Mucosa of rectum (tissue), 2 donors: ENCODE data around the gene KRT15.

Source experiments
- H3K27ac ChIP-seq, 2 donors: one replicate each; pipeline ENCODE4 v1.7.0; 2013; ENCODE audit warnings: inconsistent platforms in 2 of 2, low read depth in 2 of 2, low read length in 2 of 2
- H3K27me3 ChIP-seq, 2 donors: one replicate each; pipeline ENCODE4 v1.7.0; 2013; ENCODE audit warnings: low read length in 2 of 2; ENCODE audit not compliant: control insufficient read depth in 2 of 2, insufficient read depth in 2 of 2
- H3K36me3 ChIP-seq, 2 donors: one replicate each; pipeline ENCODE4 v1.7.0; 2013; ENCODE audit warnings: low read length in 2 of 2; ENCODE audit not compliant: control insufficient read depth in 2 of 2, insufficient read depth in 2 of 2
- H3K4me1 ChIP-seq, 2 donors: one replicate each; pipeline ENCODE4 v1.7.0; 2013; ENCODE audit warnings: low read length in 2 of 2, mild to moderate bottlenecking in 1 of 2; ENCODE audit not compliant: control insufficient read depth in 2 of 2, insufficient read depth in 2 of 2
- H3K4me3 ChIP-seq, 2 donors: one replicate each; pipeline ENCODE4 v1.7.0; 2013; ENCODE audit warnings: low read length in 2 of 2
- H3K9ac ChIP-seq, 2 donors: one replicate each; pipeline ENCODE4 v1.7.0; 2013; ENCODE audit warnings: low read length in 2 of 2, low read depth in 1 of 2, mild to moderate bottlenecking in 1 of 2
- H3K9me3 ChIP-seq, 2 donors: one replicate each; pipeline ENCODE4 v1.7.0; 2013; ENCODE audit warnings: low read length in 2 of 2; ENCODE audit not compliant: control insufficient read depth in 2 of 2
- donor health status: healthy.
- donor health status: Normal muscosa, but diverticular disease.

KRT15 gene

GRCh38 chr17:41518789-41519449, at the start of gene KRT15:
Gene KRT15 (minus strand): TSS chr17:41518890. CDS start chr17:41518827, 63 bp downstream.
- Histone ChIP-seq H3K36me3 (peaks cover 3 to 12% of the 10 kb centered on the region in 2 donors), H3K4me3 (no peak within 1 kb of the TSS), H3K4me1 (peaks cover 31 to 38% of the 10 kb centered on the region in 2 donors), H3K9ac (no peak within 1 kb of the TSS), H3K27me3 (no peaks in the 10 kb centered on the region), H3K27ac (peak within 1 kb of the TSS in 1 of 2 donors; percentile 3), H3K9me3 (no peaks in the 10 kb centered on the region)

DNA sequence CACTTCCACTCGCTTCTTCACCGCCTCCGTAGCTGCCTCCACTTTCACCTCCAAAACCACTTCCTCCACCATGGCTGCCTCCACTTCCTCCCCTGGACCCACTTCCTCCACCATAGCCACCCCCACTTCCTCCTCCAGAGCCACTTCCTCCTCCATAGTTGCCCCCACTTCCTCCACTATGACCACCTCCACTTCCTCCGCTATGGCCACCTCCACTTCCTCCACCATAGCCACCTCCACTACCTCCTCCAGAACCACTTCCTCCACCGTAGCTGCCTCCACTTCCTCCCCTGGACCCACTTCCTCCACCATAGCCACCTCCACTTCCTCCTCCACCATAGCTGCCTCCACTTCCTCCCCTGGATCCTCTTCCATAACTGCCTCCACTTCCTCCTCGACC, 48.6 kb upstream of the KRT15 start:
- H3K9ac ChIP-seq: no peak overlapping the region
- H3K27me3 ChIP-seq: peaks cover 4% of the 10 kb centered on the region in 2 donors
- H3K4me1 ChIP-seq: no peaks in the 10 kb centered on the region
- H3K4me3 ChIP-seq: no peak overlapping the region
- H3K9me3 ChIP-seq: no peaks in the 10 kb centered on the region
- no peaks in the 10 kb centered on the region for H3K36me3 ChIP-seq
- no peak overlapping the region for H3K27ac ChIP-seq

DNA sequence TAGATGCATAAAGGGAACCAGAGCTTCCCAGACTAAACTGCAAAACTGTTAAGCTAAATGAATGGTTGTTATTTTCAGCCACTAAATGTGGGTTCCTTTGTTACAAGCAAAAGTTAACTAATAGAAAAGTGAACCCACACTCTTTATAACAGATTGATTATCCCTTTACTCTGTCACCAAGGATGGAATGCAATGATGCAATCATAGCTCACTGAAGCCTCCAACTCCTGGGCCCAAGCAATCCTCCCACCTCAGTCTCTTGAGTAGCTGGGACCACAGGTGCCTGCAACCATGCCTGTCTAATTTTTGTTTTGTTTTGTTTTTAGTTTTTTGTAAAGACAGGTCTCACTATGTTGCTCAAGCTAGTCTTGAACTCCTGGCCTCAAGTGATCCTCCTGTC, 46.6 kb upstream of the KRT15 start:
- Histone ChIP-seq H3K27me3 (peaks cover 4 to 5% of the 10 kb centered on the region in 2 donors), H3K9me3 (no peaks in the 10 kb centered on the region), H3K36me3 (no peaks in the 10 kb centered on the region), H3K27ac (no peak overlapping the region), H3K4me1 (no peaks in the 10 kb centered on the region), H3K9ac (no peak overlapping the region), H3K4me3 (no peak overlapping the region)

GRCh38 chr17:41563607-41564170, 45.0 kb upstream of the KRT15 start:
- H3K9me3 ChIP-seq: no peaks in the 10 kb centered on the region
- peaks cover 0 to 8% of the 10 kb centered on the region in 2 donors for H3K27me3 ChIP-seq
- no peak overlapping the region for H3K9ac ChIP-seq
- no peaks in the 10 kb centered on the region for H3K4me1 ChIP-seq
- H3K4me3 ChIP-seq: no peak overlapping the region
- H3K27ac ChIP-seq: no peak overlapping the region
- no peaks in the 10 kb centered on the region for H3K36me3 ChIP-seq

DNA sequence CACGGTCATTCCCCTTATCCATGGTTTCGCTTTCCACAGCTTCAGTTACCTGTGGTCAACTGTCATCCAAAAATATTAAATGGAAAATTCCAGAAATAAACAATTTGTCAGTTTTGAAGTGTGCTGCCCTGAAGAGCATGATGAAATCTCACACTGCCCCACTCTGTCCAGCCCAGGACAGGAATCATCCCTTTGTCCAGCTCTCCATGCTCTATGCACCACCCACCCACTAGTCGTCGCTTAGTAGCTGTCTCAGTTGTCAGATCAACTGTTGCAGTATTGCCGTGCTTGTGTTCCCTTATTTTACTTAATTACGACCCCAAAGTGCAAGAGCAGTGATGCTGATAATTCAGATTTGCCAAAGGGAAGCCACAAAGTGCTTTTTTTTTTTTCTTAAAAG, 42.9 kb upstream of the KRT15 start:
- no peak overlapping the region for H3K9ac ChIP-seq
- peaks cover 0 to 8% of the 10 kb centered on the region in 2 donors for H3K27me3 ChIP-seq
- H3K9me3 ChIP-seq: no peaks in the 10 kb centered on the region
- H3K27ac ChIP-seq: no peak overlapping the region
- no peak overlapping the region for H3K4me3 ChIP-seq
- no peaks in the 10 kb centered on the region for H3K4me1 ChIP-seq
- no peaks in the 10 kb centered on the region for H3K36me3 ChIP-seq

DNA sequence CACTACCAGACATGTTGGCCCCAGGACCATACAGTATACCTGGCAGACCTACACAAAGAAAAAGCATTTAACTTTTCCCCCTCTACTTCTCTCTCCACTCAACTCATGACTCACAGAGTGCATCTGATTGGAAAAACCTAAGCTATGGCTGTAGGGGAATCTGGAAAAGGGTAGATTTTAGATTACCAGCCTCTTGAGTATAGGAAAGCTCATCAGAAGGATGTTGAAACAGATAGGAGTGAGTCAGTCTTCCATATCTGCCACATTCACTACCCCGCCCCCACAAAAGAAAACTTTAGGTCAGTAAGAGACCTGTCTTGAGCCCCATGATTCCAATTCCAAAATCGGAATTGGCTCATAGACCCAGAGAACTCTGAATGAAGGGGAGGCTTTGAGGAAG, 40.9 kb upstream of the KRT15 start:
- no peak overlapping the region for H3K27ac ChIP-seq
- H3K27me3 ChIP-seq: peaks cover 0 to 8% of the 10 kb centered on the region in 2 donors
- no peak overlapping the region for H3K9ac ChIP-seq
- no peaks in the 10 kb centered on the region for H3K9me3 ChIP-seq
- peaks cover 4 to 10% of the 10 kb centered on the region in 2 donors for H3K4me1 ChIP-seq
- no peak overlapping the region for H3K4me3 ChIP-seq
- no peaks in the 10 kb centered on the region for H3K36me3 ChIP-seq

DNA sequence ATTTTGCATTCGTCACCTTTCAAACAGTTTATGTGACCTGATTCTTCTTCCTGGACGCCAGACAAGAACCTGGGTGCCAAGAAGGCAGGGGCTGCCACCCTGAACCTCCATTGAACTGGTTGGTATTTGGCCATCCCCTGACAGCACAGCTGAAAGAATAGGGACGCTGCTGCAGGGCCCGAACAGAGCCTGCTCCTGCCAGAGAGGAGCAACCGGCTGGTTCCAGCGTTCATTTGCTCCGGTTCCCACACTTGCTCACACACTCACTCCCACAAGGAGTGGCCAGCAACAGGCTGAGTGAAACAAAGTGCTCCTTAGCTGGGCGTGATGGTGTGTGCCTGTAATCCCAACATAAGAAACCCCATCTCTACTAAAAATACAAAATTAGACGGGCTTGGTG, 38.2 kb upstream of the KRT15 start:
- no peak overlapping the region for H3K27ac ChIP-seq
- H3K9me3 ChIP-seq: no peaks in the 10 kb centered on the region
- H3K27me3 ChIP-seq: peaks cover 0 to 4% of the 10 kb centered on the region in 2 donors
- H3K36me3 ChIP-seq: no peaks in the 10 kb centered on the region
- no peak overlapping the region for H3K4me3 ChIP-seq
- H3K9ac ChIP-seq: no peak overlapping the region
- peaks cover 9 to 13% of the 10 kb centered on the region in 2 donors for H3K4me1 ChIP-seq

- Histone ChIP-seq H3K9ac (no peak overlapping the region), H3K27ac (peak overlapping the region in 1 of 2 donors; percentile 73), H3K4me3 (no peak overlapping the region), H3K9me3 (no peaks in the 10 kb centered on the region), H3K27me3 (peaks cover 0 to 4% of the 10 kb centered on the region in 2 donors), H3K4me1 (peaks cover 11 to 13% of the 10 kb centered on the region in 2 donors), H3K36me3 (no peaks in the 10 kb centered on the region)
These were observed 37.6 kb upstream of the KRT15 start for GRCh38 chr17:41556306-41556705.

DNA sequence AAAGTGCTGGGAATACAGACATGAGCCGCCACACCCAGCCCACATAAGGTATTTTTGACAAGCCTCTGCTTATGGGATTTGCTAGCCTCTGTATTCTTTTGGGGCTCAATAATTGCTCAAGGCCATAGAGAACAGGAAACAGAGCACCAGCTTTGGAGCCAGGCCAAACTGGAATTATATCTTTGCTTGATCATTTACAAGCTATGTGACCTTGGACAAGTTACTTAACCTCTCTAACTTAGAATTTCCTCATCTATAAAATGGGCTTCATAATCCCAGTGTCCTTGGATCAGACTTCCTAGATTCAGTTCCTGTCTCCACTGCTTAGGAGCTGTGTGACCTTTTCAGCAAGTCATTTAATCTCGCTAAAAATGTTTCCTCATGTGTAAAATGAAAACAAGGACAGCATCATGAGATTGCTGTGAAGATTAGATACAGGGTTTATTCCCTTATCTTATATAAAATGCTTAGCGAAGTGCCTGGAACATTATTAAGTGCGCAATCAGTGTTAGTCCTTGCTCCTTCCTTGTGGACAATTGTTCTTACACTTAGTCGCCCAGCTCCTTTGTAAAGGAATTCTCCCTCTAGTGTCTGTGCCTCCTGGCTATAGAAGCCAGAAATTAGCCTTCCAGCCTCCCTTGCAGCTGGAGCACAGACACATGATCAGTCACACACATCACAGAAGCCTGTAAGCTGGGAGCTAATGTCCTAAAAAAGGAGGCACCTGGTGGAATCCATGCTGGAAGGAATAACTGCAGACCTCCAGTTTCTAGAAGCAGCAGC, 36.6 kb upstream of the KRT15 start:
- no peaks in the 10 kb centered on the region for H3K36me3 ChIP-seq
- H3K4me3 ChIP-seq: no peak overlapping the region
- peaks cover 0 to 2% of the 10 kb centered on the region in 2 donors for H3K27me3 ChIP-seq
- H3K9ac ChIP-seq: peak overlapping the region in 1 of 2 donors; percentile 19
- H3K27ac ChIP-seq: peak overlapping the region; percentile 70 to 73
- H3K9me3 ChIP-seq: no peaks in the 10 kb centered on the region
- H3K4me1 ChIP-seq: peaks cover 16% of the 10 kb centered on the region in 2 donors
